Activated CD8-positive, alpha-beta T cell treated with anti-CD3 and anti-CD28 coated beads for 36 hours (primary cell): ENCODE measurements around the gene BBS4. TPM values are rescaled to one million over a fixed set of nuclear protein-coding genes. Genes with fewer than 3 reads are reported as not detected.

Source experiments
- ATAC-seq: fragments of 200-7000 bp; cut with Tn5 transposase; one replicate; pipeline ENCODE4 v1.10.0; 2021; ENCODE audit warnings: mild to moderate bottlenecking, moderate library complexity
- CTCF ChIA-PET: fragments of 350-600 bp; sonication (Branson Sonifier 250); formaldehyde crosslinking; loops from one replicate; lab custom pipeline; 2021; ENCODE audit warnings: antibody characterized with exemption; lab: Charles Lee
- POLR2A ChIA-PET: fragments of 350-600 bp; sonication (Branson Sonifier 250); formaldehyde crosslinking; loops from one replicate; lab custom pipeline; 2021; ENCODE audit warnings: antibody characterized with exemption; lab: Charles Lee
- DNase-seq: peaks from one replicate; pipeline ENCODE4 v3.0.0-alpha.2; 2020
- H3K27ac Mint-ChIP-seq: one replicate; pipeline ENCODE4 v1.8.0; 2021; ENCODE audit warnings: mild to moderate bottlenecking, mixed read lengths
- H3K27me3 Mint-ChIP-seq: one replicate; pipeline ENCODE4 v1.8.0; 2021; ENCODE audit warnings: mixed read lengths
- H3K36me3 Mint-ChIP-seq: one replicate; pipeline ENCODE4 v1.8.0; 2021; ENCODE audit warnings: low read depth, mixed read lengths
- H3K4me1 Mint-ChIP-seq: one replicate; pipeline ENCODE4 v1.8.0; 2021; ENCODE audit warnings: low read depth, mixed read lengths
- H3K4me3 Mint-ChIP-seq: one replicate; pipeline ENCODE4 v1.8.0; 2021; ENCODE audit warnings: mild to moderate bottlenecking, moderate library complexity, mixed read lengths
- H3K9me3 Mint-ChIP-seq: one replicate; pipeline ENCODE4 v1.8.0; 2021; ENCODE audit warnings: mixed read lengths
- intact Hi-C: fragments of 100-400 bp; cut with micrococcal nuclease; formaldehyde crosslinking; loops from one replicate; pipeline ENCODE4 v1.10.0; 2022
- total RNA-seq, 2 experiments: library from RNA; stranded (reverse); gene quantifications; one replicate each; pipeline ENCODE4 v1.2.3, GENCODE V29; 2021
- TF ChIP-seq, protein P1 (sequence below): fragments of 200-600 bp; IDR thresholded peaks from one replicate; pipeline ENCODE4 v1.8.0; 2022; ENCODE audit warnings: antibody characterized with exemption, mild to moderate bottlenecking

Gene BBS4
- total RNA-seq, 2 experiments from 2014 or later = 10.8 to 11.4 TPM

DNA sequence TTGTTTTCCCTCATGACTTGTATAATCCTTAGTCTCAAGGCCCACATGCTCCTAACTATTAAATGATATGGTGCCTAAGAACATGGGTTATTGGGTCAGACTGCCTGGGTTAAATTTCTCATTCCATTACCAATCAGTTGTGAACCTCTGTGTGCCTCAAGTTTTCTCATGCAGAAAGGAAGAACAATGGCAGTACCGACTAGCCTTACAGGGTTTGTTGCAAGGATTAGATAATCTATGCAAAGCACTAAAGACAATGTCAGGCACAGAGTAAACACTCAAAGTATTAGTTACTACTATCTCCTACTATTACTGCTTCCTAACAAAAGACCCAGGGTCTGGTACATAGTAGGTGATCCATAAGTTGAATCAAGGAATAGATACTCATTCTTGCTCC lies 85.3 kb downstream of the BBS4 start:
- CTCF ChIA-PET = interaction anchor here (1.2 to 2.5 kb wide), 3 partner anchors 13 to 64 kb away, joined by 3 to 19 read pairs (median 3); no protein-coding TSS in a partner anchor
- Mint-ChIP-seq H3K4me1 (peaks cover 24% of the 10 kb centered on the region), H3K27me3 (no peaks in the 10 kb centered on the region), H3K36me3 (peaks cover 73% of the 10 kb centered on the region), H3K4me3 (no peak overlapping the region), H3K27ac (no peak overlapping the region), H3K9me3 (peaks cover 14% of the 10 kb centered on the region)
- no peak for ATAC-seq
- DNase-seq = no peak
- intact Hi-C loops = no loop called here
- TF ChIP-seq, protein P1, sequence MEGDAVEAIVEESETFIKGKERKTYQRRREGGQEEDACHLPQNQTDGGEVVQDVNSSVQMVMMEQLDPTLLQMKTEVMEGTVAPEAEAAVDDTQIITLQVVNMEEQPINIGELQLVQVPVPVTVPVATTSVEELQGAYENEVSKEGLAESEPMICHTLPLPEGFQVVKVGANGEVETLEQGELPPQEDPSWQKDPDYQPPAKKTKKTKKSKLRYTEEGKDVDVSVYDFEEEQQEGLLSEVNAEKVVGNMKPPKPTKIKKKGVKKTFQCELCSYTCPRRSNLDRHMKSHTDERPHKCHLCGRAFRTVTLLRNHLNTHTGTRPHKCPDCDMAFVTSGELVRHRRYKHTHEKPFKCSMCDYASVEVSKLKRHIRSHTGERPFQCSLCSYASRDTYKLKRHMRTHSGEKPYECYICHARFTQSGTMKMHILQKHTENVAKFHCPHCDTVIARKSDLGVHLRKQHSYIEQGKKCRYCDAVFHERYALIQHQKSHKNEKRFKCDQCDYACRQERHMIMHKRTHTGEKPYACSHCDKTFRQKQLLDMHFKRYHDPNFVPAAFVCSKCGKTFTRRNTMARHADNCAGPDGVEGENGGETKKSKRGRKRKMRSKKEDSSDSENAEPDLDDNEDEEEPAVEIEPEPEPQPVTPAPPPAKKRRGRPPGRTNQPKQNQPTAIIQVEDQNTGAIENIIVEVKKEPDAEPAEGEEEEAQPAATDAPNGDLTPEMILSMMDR = no peak
- POLR2A ChIA-PET = no interaction called here

DNA sequence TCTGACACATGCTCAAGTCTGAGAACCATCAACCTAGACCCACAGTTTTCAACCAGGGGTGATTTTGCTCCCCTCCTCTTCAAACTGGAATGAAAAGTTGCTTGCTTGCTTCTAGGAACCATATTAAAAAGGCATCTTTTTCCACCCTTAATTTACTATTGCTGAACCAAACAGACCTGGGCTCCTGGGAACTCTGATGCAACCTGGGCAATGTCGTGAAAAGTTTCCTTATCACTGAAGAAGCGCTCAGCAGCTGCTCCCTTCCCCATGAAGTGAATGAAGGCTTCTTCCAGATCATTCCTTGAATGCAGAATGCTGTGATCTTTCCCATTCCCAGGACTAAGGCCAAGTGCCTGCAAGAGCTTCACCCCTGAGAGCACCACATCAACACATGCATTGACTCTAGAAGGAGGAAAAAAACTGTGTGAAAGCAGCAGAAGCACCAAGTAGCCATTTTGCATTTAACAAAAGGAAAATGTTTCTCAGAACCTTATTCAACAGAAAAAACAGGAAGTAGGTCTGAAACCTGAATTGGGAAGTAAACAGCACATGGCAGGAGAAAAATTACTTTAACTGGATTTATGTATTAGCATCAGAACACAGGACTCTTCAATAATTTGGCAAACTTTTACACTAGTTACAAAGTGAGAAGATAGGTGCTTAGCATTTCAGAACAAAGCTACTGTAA lies 88.8 kb downstream of the BBS4 start:
- no peaks in the 10 kb centered on the region for H3K9me3 Mint-ChIP-seq
- H3K27ac Mint-ChIP-seq = peak overlapping the region; percentile 27
- peaks cover 49% of the 10 kb centered on the region for H3K4me1 Mint-ChIP-seq
- DNase-seq (no peak), ATAC-seq (no peak)
- ChIA-PET CTCF (no interaction called here), POLR2A (interaction anchor here (2.9 kb wide), 1 partner anchor 8 kb away, joined by 11 read pairs; the partner anchor contains the start of gene ADPGK)
- intact Hi-C loops = no loop called here
- no peaks in the 10 kb centered on the region for H3K27me3 Mint-ChIP-seq
- H3K4me3 Mint-ChIP-seq = no peak overlapping the region
- TF ChIP-seq, protein P1 = no peak
- H3K36me3 Mint-ChIP-seq = peaks cover 65% of the 10 kb centered on the region

DNA sequence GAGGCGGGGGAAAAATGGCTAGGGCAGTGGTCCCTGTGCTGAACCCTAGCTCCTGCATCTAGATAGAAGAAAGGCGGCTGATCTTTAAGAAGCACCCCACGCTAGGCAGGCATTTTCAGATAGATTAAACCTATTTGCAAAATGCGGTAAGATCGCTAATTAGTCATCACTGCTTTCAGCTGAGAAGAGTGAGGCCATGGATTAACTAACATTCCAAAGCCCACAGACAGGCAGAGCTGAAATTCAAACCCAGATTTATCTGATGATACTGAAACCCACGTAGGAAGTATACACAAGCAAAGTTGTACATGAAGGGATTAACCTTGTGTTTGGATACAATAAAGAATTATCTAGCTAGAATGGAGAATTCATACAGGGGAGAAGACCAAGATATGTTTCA lies 92.8 kb downstream of the BBS4 start:
- H3K27me3 Mint-ChIP-seq = no peaks in the 10 kb centered on the region
- no peak overlapping the region for H3K4me3 Mint-ChIP-seq
- H3K4me1 Mint-ChIP-seq = peaks cover 60% of the 10 kb centered on the region
- H3K27ac Mint-ChIP-seq = no peak overlapping the region
- H3K9me3 Mint-ChIP-seq = no peaks in the 10 kb centered on the region
- peaks cover 66% of the 10 kb centered on the region for H3K36me3 Mint-ChIP-seq
- intact Hi-C loops = no loop called here
- CTCF ChIA-PET = interaction anchor here (1.1 to 2.2 kb wide), 4 partner anchors 9 to 179 kb away, joined by 3 to 11 read pairs (median 4); no protein-coding TSS in a partner anchor
- POLR2A ChIA-PET = interaction anchor here (1.2 kb wide), 1 partner anchor 9 kb away, joined by 4 read pairs; no protein-coding TSS in a partner anchor
- TF ChIP-seq, protein P1 = no peak
- ATAC-seq (no peak), DNase-seq (no peak)

DNA sequence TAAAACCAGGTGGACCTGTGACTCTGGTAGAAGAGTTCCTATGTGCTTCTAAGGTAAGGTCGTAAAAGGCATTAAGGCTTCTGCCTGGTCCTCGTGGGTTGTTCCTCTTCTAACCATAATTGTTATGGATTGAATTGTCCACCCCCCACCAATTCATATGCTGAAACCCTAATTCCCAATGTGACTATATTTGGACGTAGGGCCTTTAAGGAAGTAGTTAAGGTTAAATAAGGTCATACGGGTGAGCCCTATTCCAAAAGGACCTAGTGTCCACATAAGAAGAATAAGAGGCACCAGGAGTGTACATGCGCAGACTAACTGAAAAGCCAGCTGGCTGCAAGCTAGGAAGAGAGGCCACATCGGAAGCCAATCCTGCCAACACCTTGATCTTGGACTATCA lies 95.6 kb downstream of the BBS4 start:
- POLR2A ChIA-PET = interaction anchor here (1.0 to 2.0 kb wide), 2 partner anchors 8 to 13 kb away, joined by 3 to 11 read pairs; no protein-coding TSS in a partner anchor
- H3K27ac Mint-ChIP-seq = peak overlapping the region; percentile 10
- DNase-seq (no peak), ATAC-seq (no peak)
- H3K9me3 Mint-ChIP-seq = no peaks in the 10 kb centered on the region
- TF ChIP-seq, protein P1 = no peak
- H3K4me1 Mint-ChIP-seq = peaks cover 59% of the 10 kb centered on the region
- CTCF ChIA-PET = interaction anchor here (1.4 kb wide), 1 partner anchor 60 kb away, joined by 3 read pairs; no protein-coding TSS in a partner anchor
- no peaks in the 10 kb centered on the region for H3K27me3 Mint-ChIP-seq
- intact Hi-C loops = no loop called here
- H3K4me3 Mint-ChIP-seq = peak overlapping the region; percentile 98
- peaks cover 52% of the 10 kb centered on the region for H3K36me3 Mint-ChIP-seq
